A549 treated with AZD9567 at 1 μM for 4 hours (cell line): ENCODE measurements around the gene GYS1. TPM values are rescaled to one million over a fixed set of nuclear protein-coding genes. Genes with fewer than 3 reads are reported as not detected.

ENCODE experiments used
- total RNA-seq: library from RNA; stranded (reverse); fragments of 200-300 nt; extraction: Qiagen RNA extraction; gene quantifications from 5 replicates; pipeline ENCODE4 v1.2.3, GENCODE V29; 2022; ENCODE audit not compliant: insufficient read depth

Gene GYS1
- 18.5 to 36.7 TPM (median 21.4 TPM) in 5 replicates for total RNA-seq

DNA sequence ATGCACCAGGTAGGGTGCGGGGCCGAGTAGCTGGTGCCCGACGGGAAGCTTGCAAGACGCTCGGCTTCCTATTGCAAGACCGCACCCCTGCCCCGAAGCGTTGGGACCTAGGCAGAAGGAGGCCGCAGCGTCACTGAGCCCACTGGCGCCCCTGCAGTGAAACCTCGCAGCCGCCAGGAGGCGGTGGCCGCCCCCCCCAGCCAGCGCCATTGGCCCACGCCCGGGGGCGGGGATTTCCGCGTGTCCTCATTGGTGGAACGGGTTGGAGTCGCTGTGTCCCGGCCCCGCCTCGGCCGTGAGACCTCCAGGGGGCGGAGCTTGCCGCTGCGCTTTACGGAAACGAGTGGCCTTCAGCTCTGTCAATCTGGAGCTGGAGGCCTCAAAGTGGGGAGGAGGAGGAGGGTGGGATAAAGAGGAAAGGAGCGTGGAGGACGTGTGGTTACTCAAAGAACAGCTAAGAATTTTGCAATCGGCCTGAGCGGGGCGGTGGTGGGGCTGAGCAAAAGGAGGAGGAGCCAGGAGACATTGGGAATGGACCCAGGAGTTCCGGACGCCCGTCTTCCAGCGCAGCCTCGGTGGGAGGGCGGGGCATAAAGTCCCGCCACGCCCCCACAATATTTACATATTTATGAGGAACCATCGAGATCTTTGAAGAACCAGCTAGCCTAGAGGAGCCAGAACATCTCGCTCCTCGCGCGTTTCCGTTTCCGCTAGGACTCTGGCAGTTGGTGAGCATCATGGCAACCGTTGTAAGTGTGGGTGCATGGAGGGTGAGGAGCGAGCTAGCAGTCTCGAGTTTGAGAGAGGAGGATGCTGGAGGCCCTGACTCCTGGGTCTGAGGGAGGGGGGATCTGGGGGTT lies at the start of gene GYS1, which contains the start of gene RUVBL2:
TSS of gene GYS1 (minus strand) at position 135 of the 860 bp plus-strand sequence. CDS start 197 bp downstream, outside the sequence.
TSS of gene RUVBL2 (plus strand) at position 713 of the 860 bp plus-strand sequence. CDS start at position 738, 25 bp downstream.

DNA sequence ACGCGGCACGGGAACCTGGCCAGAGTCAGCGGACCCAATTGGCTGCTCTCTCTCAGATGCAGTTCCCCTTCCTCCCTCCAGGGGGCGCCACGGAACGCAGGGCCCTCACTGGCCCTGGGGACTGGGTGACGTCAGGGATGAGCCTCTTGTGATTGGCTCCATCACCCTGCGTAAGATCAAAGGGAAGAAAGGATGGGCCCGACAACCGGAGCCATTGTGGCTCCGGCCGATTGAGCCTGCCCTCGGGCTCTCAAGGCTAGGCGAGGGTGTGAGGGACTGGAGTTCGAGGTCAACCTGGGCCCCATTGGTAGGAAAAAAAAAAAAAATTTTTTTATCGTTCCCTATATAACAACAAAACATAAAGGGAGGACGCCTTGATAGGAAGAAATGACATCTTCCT lies 43.7 kb upstream of the GYS1 start, which contains the start of gene CGB1:
TSS of gene CGB1 (minus strand) at position 81 of the 400 bp plus-strand sequence. CDS start 184 bp downstream, outside the sequence.

DNA sequence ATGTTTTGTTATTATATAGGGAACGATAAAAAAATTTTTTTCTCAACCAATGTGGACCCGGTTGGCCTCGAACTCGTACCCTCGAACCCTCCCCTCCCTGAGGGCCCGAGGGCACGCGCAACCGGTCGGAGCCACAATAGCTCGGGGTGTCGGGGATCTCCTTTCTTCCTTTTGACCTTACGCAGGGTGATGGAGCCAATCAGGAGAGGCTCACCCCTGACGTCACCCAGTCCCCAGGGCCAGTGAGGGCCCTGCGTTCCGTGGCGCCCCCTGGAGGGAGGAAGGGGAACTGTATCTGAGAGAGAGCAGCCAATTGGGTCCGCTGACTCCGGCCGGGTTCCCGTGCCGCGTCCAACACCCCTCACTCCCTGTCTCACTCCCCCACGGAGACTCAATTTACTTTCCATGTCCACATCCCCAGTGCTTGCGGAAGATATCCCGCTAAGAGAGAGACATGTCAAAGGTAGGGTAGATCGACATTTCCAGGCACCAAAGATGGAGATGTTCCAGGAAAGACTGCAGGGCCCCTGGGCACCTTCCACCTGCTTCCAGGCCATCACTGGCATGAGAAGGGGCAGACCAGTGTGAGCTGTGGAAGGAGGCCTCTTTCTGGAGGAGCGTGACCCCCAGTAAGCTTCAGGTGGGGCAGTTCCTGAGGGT lies 38.7 kb upstream of the GYS1 start, which contains the start of gene CGB2:
TSS of gene CGB2 (plus strand) at position 249 of the 660 bp plus-strand sequence. CDS start at position 455, 206 bp downstream.

DNA sequence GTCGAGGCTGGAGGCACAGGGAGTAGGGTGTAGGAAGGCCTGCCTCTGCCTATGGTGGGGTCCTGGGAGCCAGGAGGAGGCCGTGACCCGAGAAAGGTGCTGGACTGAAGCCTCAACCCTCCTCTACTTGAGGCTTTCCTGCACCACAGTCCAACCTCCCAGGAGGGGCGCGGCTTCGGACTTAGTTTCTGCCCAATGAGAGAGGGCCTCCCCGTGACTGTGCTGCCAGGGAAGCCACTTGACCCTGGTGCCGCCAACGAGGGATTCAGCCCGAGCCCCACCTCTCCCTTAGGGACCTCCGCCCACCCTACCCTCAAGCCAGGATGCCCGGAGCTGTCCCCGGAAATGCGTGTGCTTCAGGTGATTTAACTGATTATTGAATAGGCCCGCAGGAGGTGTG lies 31.1 kb upstream of the GYS1 start, which contains the start of gene CGB3:
TSS of gene CGB3 (minus strand) at position 101 of the 400 bp plus-strand sequence. CDS start 362 bp downstream, outside the sequence.

DNA sequence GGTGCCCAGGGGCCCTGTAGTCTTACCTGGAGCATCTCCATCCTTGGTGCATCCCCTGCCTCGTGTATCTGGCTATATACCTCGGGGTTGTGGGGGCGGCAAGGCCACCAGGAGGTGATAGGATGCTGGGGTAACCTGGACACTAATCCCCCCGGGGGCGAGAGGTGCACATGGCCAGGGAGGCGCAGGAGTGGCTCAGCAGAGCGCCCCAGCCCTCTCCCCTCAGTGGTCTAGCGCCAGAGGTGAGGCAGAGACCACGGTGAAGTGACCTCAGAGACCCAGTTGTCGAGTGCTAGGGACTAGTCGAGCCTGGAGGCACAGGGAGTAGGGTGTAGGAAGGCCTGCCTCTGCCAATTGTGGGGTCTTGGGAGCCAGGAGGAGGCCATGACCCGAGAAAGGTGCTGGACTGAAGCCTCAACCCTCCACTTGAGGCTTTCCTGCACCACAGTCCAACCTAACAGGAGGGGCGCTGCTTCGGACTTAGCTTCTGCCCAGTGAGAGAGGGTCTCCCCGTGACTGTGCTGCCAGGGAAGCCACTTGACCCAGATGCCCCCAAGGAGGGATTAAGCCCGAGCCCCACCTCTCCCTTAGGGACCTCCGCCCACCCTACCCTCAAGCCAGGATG lies 24.0 kb upstream of the GYS1 start, which contains the start of gene LHB:
TSS of gene LHB (minus strand) at position 51 of the 625 bp plus-strand sequence. CDS start at position 41, 10 bp downstream.

DNA sequence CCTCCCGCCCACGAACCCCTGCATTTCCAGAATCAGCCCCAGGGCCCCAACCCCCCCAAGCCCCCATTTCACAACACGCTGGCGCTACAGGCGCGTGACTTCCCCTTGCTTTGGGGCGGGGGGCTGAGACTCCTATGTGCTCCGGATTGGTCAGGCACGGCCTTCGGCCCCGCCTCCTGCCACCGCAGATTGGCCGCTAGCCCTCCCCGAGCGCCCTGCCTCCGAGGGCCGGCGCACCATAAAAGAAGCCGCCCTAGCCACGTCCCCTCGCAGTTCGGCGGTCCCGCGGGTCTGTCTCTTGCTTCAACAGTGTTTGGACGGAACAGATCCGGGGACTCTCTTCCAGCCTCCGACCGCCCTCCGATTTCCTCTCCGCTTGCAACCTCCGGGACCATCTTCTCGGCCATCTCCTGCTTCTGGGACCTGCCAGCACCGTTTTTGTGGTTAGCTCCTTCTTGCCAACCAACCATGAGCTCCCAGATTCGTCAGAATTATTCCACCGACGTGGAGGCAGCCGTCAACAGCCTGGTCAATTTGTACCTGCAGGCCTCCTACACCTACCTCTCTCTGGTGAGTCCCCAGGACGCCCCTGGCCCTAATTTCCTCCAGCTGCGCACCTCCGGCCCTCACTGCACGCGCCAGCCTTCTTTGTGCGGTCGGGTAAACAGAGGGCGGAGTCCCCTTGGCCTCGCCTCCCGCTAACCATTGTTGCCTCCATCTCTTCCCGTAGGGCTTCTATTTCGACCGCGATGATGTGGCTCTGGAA lies 27.9 kb downstream of the GYS1 start, which contains the start of gene FTL:
TSS of gene FTL (plus strand) at position 270 of the 766 bp plus-strand sequence. CDS start at position 469, 199 bp downstream.

DNA sequence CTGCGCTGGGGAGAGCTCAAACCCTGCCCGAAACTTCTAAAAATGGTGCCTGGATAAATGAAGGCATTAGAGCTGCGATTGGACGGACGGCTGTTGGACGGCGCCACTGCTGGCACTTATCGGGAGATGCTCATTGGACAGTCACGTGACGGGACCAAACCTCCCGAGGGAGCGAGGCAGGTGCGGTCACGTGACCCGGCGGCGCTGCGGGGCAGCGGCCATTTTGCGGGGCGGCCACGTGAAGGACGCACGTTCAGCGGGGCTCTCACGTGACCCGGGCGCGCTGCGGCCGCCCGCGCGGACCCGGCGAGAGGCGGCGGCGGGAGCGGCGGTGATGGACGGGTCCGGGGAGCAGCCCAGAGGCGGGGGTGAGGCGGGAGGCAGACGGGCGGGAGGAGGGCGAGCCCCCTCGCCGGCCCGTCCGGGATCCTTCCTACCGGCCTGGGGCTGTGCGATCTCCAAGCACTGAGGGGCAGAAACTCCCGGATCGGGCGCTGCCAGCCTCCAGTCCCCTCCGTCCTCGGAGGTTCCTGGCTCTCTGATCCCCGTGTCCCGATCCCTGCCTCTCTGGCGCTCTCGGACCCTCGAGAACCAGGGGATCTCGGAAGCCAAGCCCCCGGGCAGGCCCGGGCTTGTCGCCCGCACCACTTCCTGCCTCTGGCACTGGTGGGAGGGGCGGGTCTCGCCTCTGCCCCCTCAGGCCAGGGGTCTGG lies 38.4 kb downstream of the GYS1 start, which contains the start of gene BAX:
TSS of gene BAX (plus strand) at position 281 of the 713 bp plus-strand sequence. CDS start at position 335, 54 bp downstream.

DNA sequence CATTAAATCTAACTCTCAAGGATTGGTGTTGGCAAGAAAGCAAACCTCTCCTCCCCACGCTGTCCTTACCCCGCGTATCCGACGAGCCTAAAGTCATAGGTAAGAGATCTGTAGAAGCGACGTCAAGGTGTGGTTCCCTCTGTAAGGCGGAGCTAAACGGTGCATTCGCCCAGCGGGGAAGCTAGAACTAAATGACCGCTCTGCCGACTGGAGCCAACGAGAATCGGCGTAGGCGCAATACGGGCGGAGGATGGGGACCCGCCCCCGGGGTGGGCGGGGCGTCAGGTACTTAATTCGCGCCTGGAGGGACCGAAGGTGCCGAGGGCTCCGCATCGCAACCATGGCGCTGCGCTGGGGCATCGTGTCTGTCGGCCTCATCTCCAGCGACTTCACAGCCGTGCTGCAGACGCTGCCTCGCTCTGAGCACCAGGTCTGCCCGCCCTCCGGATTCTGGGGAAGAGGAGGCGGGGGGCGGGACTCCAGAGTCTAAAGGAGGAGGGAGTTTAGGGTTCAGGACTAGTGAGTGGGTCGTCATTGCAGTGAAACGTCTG lies 59.7 kb downstream of the GYS1 start, which contains the start of gene DHDH:
TSS of gene DHDH (plus strand) at position 318 of the 551 bp plus-strand sequence. CDS start at position 341, 23 bp downstream.

Other genes with a start within 250 kb of the GYS1 start
- 0.03 TPM in 1 of 5 replicates, not detected in the others for gene IZUMO1, start 246.4 kb downstream of the GYS1 start, total RNA-seq
- gene FUT1, start 240.7 kb downstream of the GYS1 start, total RNA-seq: 0.06 to 0.10 TPM (median 0.08 TPM) in 4 of 5 replicates, not detected in the other
- gene FGF21, start 237.8 kb downstream of the GYS1 start, total RNA-seq: not detected in 5 replicates
- 56.8 to 66.6 TPM (median 61.9 TPM) in 5 replicates for gene BCAT2, start 182.3 kb downstream of the GYS1 start, total RNA-seq
- 9.3 to 17.4 TPM (median 13.4 TPM) in 5 replicates for gene HSD17B14, start 156.8 kb downstream of the GYS1 start, total RNA-seq
- gene PLEKHA4, start 124.7 kb downstream of the GYS1 start, total RNA-seq: 1.1 to 1.7 TPM (median 1.2 TPM) in 5 replicates
- gene PPP1R15A, start 120.9 kb downstream of the GYS1 start, total RNA-seq: 77.7 to 128 TPM (median 99.5 TPM) in 5 replicates
- not detected in 5 replicates for gene TULP2, start 94.6 kb downstream of the GYS1 start, total RNA-seq
- 196 to 206 TPM (median 200 TPM) in 5 replicates for gene NUCB1, start 93.0 kb downstream of the GYS1 start, total RNA-seq
- gene DHDH, start 59.6 kb downstream of the GYS1 start, total RNA-seq: 1.5 to 1.7 TPM (median 1.5 TPM) in 4 of 5 replicates, not detected in the other
- 289 to 347 TPM (median 317 TPM) in 5 replicates for gene BAX, start 38.4 kb downstream of the GYS1 start, total RNA-seq
- 15,391 to 23,528 TPM (median 18,182 TPM) in 5 replicates for gene FTL, start 28.0 kb downstream of the GYS1 start, total RNA-seq
- 214 to 245 TPM (median 233 TPM) in 5 replicates for gene RUVBL2, start 578 bp upstream of the GYS1 start, total RNA-seq
- not detected in 5 replicates for gene LHB, start 23.8 kb upstream of the GYS1 start, total RNA-seq
- gene CGB3, start 31.0 kb upstream of the GYS1 start, total RNA-seq: 0.16 TPM in 1 of 5 replicates, not detected in the others
- gene CGB2, start 38.6 kb upstream of the GYS1 start, total RNA-seq: 0.17 to 0.31 TPM (median 0.31 TPM) in 3 of 5 replicates, not detected in the others
- gene CGB1, start 43.6 kb upstream of the GYS1 start, total RNA-seq: 0.31 TPM in 1 of 5 replicates, not detected in the others
- 0.27 to 0.72 TPM (median 0.49 TPM) in 4 of 5 replicates, not detected in the other for gene CGB5, start 50.5 kb upstream of the GYS1 start, total RNA-seq
- 2.3 to 6.3 TPM (median 2.8 TPM) in 5 replicates for gene CGB8, start 55.8 kb upstream of the GYS1 start, total RNA-seq
- 0.45 to 0.84 TPM (median 0.56 TPM) in 4 of 5 replicates, not detected in the other for gene CGB7, start 64.4 kb upstream of the GYS1 start, total RNA-seq
- 0.34 to 0.47 TPM (median 0.40 TPM) in 4 of 5 replicates, not detected in the other for gene NTF4, start 71.5 kb upstream of the GYS1 start, total RNA-seq
- gene KCNA7, start 79.4 kb upstream of the GYS1 start, total RNA-seq: not detected in 5 replicates
- gene SNRNP70, start 92.1 kb upstream of the GYS1 start, total RNA-seq: 321 to 348 TPM (median 341 TPM) in 5 replicates
- gene LIN7B, start 121.1 kb upstream of the GYS1 start, total RNA-seq: 5.5 to 9.1 TPM (median 6.9 TPM) in 5 replicates
- 1.2 to 2.0 TPM (median 1.8 TPM) in 4 of 5 replicates, not detected in the other for gene C19orf73, start 125.8 kb upstream of the GYS1 start, total RNA-seq
- gene PPFIA3, start 126.2 kb upstream of the GYS1 start, total RNA-seq: 3.3 to 9.3 TPM (median 8.5 TPM) in 5 replicates
- not detected in 5 replicates for gene HRC, start 162.1 kb upstream of the GYS1 start, total RNA-seq
- gene TRPM4, start 164.5 kb upstream of the GYS1 start, total RNA-seq: 6.2 to 11.3 TPM (median 9.7 TPM) in 5 replicates